Heart left ventricle (tissue), 13 donors: ENCODE measurements around the gene NUBPL.

Experiments
- CTCF ChIP-seq, 12 donors: fragments of 200-600 bp; sonication (generic) in 4 of 12; IDR thresholded peaks; one replicate each; pipeline versions ENCODE4 v1.5.0 to v1.8.0; 2018 to 2022; ENCODE audit warnings: antibody characterized with exemption in 12 of 12, mild to moderate bottlenecking in 5 of 12
- POLR2A ChIP-seq, 2 donors: fragments of 450-650 bp; IDR thresholded peaks; one replicate each; pipeline ENCODE4 v1.6.1; 2017; ENCODE audit warnings: antibody characterized with exemption in 2 of 2, mild to moderate bottlenecking in 2 of 2, moderate library complexity in 2 of 2
- donor health status: ischemic (EF 13 %, LVEDD 7.1; RV severe dilation, severe dysfunction).
- donor health status: DM: no; HTN: yes; CAD: no.
- donor health status: DM: no; HTN: no; CAD: no.
- donor health status: ischemic (EF 25% LVEDD 6.9; RV normal size, moderate dysfunction).
- donor health status: ischemic (EF 25% LVEDD 5.7; RV mildly dilated, moderate dysfunction).
- donor health status: ischemic (EF 35%, LVEDD 5.7; RV mildly dilated, moderate dysfunction).
- donor health status: nonischemic (EF 11% LVEDD 7.7; RV severe dilation, severe dysfunction).
- donor health status: DM: yes; HTN: yes; CAD: no.
- donor health status: PGD.
- donor health status: ischemic (EF 29% LVEDD 5.4; RV normal size, mild dysfunction).
- donor health status: nonischemic (EF 23%, LVEDD 6.1; RV moderate dilation, normal function).

DNA sequence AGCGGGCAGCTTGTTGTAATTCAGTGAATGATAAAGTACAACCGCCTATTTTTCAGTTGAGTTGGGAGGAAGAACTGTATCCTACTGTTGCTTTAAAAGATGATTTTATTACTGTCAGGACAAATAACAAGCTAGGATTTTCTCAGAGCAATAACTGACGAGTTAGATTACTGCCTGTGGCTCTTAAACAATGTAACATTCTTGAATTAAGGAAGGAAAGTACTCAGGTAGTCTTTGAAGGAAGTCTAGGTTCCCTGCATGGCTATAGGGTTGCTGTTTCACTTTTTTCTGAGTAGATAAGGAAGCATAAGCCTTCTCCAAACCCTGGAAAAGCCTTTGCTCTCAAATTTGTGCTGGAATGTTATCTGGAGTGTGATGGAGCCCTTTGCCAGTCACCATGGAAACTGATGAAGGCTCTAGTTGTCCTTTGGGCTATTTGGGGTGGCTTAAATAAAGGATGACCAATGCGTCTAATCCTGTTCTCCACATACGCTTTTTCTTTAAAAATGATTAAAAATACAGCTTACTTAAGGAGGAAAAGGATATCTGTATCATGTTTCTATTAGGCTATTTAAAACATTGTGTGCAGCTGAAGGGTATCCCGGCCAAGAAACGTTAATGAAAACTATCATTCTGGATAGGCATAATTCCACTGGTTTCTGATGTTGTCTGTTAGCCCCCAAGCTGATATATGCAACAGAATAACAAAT, 17.7 kb downstream of the NUBPL start:
- no peak for TF ChIP-seq POLR2A (IDR thresholded peaks at IDR 0.05)
- TF ChIP-seq CTCF (IDR thresholded peaks at IDR 0.05), result no peak
